Ovary (tissue), 3 donors: ENCODE data around the gene DOCK4.

Experiments
- CTCF ChIP-seq, 3 donors: fragments of 450-650 bp in 2 of 3; fragments of 200-600 bp in 1 of 3; IDR thresholded peaks; one replicate each; pipeline versions ENCODE4 v1.5.1 to v1.8.0; 2016 to 2022; ENCODE audit warnings: antibody characterized with exemption in 3 of 3, mild to moderate bottlenecking in 1 of 3
- POLR2A ChIP-seq: fragments of 450-650 bp; IDR thresholded peaks from one replicate; pipeline ENCODE4 v1.6.1; 2017; ENCODE audit warnings: antibody characterized with exemption, mild to moderate bottlenecking, moderate library complexity
- donor health status: DM: no; HTN: no; CAD: no.

- no peak for TF ChIP-seq CTCF (IDR thresholded peaks at IDR 0.05)
- TF ChIP-seq POLR2A = no peak
These were observed 70.4 kb downstream of the DOCK4 start for GRCh38 chr7:112135815-112136214.
